Tongue (tissue), 2 donors: ENCODE results near the gene VSIG10L2. TPM values are rescaled to one million over a fixed set of nuclear protein-coding genes. Genes with fewer than 3 reads are reported as not detected.

Experiments
- DNase-seq: peaks from one replicate; pipeline ENCODE4 v3.0.0-alpha.2; 2015
- total RNA-seq: library from RNA; depleted of rRNA; stranded (reverse); fragments of >200 nt; gene quantifications from one replicate; pipeline ENCODE4 v1.2.3, GENCODE V29; 2014

Gene VSIG10L2
- total RNA-seq, 1 donor from 2014 or later: not detected

DNA sequence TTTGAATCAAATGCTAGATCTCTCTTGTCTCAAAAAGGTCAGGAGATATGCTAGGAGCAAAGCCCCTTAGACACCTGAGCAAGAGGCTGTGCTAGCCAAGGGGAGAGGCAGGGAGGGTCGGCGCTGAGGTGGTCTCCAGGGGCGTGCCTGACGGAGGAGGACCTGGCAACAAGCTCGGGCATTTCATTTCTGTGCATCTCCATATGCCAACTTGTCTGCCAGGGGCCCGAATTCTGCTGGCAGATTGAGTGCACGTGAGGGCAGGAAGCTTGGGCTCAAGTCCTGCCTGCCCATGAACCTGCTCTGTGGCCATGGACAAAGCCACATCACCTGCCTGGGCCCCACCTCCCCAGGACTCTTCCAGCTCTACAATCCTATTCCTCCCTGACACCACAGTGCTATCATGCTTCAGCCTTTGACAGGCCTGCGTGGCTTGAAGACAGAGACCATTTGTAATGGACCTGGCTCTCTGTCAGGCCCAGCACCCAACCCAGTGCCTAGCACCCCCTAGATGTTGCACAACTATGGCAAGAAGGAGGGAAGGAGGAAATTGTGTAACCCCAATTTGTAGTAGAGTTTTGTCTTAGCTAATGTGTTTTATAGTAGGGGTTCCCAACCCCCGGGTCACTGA lies 16.3 kb upstream of the VSIG10L2 start:
- DNase-seq: no peak

DNA sequence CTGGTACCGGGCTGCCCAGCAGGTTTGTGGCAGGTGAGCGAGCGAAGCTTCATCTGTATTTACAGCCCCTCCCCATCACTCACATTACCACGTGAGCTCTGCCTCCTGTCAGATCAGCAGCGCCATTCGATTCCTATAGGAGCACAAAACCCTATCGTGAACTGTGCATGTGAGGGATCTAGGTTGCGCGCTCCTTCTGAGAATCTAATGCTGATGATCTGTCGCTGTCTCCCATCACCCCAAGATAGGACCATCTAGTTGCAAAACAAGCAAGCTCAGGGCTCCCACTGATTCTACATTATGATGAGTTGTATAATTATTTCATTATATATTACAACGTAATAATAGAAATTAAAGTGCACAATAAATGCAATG lies 15.8 kb upstream of the VSIG10L2 start:
- no peak for DNase-seq

DNA sequence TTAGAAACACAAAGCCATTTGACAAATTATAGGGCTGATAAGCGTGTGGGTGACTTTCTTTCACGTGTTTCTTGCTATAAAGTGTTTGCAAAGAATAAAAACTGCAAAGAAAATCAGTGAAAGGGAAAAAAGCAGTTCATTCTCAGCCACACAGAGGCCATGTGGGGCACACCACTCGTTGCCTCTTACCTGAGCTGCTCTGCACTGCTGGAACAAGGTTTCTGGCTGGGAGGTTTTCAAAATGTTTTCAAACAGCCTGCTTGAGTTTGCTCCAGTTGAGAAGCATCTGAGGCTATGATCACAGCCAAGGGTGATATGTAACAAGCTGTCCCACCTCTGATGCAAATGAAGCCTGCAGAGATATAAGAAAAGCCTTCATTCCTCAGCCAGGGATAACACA lies 14.7 kb upstream of the VSIG10L2 start:
- no peak for DNase-seq

DNA sequence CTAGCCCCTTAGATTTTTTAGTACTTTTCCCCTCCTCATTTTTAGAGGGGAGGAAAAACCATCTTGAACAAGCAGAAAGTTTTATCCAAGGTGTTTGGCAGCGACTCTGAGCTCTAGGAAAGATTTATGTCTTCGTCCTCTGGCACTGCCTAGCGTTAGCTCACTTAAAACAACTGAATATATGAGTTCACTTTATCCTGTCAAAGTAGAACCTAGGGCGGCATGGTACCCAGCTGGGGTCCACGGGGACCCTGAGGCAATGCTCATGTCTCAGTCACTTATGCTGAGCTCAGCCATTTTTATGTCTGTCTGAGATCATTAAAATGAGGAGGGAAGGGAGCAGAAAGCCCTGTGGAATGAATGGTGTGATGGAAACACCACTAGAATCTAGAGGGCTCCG lies 14.2 kb upstream of the VSIG10L2 start:
- DNase-seq: peak; percentile 57

DNA sequence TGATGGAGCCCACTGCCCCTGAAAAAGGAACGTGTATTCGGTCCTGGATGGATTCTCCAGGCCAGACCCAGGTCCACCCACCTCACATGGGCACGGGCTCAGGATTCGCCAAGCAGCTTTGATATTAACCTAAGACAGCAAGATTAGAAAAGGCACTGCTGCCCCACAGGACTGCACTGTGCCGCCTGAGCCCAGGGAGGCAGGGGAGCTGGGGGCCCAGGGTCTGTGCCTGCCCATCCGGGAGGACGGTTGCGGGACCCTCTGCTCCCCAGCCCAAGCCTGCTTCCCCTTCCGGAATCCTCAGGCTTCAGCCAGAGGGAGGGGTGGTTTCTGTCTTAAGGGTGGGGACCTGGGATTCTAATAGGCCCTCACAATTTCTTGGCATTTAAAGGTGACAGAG lies 13.5 kb upstream of the VSIG10L2 start:
- no peak for DNase-seq

DNA sequence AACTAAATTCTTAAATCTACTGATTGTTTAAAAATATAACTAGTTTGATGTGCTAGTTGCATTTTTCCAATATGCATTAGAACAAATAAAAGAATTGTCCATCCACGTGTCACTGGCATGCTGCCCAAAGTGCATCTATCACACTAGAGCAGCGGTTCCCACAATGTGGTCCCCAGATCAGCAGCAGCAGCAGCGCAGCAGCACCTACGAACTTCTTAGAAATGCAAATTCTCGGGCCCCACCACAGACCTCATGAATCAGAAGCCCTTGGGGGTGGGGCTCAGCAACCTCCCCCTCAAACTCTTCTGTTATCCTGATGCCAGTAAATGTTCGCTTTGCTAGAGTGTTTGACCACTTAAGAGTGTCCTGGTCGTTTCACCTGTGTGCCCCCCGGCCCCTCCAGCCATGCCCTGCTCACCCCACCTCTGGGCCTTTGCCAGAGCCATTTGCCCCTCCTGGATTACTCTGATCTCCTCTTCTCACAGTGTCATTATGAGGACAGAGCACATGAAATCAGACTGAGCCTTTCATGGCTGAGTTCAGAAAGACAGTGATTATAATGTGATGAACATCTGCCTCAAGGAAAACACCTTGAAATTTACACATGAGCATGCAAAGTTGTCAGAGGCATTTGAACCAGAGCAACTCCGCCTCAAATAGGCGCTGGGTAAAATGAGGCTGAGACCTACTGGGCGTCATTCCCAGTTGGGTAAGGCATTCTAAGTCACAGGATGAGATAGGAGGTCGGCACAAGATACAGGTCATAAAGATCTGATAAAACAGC lies 12.6 kb upstream of the VSIG10L2 start:
- no peak for DNase-seq

DNA sequence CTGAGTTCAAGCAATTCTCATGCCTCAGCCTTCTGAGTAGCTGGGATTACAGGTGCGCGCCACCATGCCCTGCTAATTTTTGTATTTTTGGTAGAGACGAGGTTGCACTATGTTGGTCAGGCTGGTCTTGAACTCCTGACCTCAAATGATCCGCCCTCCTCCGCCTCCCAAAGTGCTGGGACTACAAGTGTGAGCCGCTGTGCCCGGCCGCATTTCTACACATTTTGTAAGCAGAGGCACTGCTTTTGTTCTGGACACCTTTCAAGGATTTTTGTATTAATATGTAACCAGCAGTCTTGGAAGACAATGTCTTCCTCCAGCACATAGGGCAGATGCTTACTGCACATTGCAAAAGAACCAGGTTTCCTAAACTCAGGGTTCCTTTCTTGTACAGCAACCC lies 11.4 kb upstream of the VSIG10L2 start:
- DNase-seq: no peak

DNA sequence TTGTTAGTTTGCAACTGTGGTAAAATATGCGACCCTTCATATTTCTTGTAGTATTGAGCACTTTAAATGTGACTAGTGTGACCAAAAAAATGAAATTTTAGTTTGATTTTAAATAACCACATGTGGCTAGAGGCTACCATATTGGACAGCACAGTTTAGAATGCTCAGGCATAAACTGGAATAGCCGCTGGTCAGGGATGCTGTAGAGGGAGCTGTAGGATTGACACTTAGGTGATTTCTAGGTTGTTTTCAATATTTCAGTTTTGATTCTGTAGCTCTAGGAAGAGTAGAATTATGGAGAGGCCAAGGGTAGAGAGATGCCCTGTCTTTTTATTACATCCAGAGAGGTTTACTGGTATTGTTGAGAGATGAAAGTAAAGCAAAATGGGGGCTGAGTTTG lies 10.8 kb upstream of the VSIG10L2 start:
- no peak for DNase-seq

DNA sequence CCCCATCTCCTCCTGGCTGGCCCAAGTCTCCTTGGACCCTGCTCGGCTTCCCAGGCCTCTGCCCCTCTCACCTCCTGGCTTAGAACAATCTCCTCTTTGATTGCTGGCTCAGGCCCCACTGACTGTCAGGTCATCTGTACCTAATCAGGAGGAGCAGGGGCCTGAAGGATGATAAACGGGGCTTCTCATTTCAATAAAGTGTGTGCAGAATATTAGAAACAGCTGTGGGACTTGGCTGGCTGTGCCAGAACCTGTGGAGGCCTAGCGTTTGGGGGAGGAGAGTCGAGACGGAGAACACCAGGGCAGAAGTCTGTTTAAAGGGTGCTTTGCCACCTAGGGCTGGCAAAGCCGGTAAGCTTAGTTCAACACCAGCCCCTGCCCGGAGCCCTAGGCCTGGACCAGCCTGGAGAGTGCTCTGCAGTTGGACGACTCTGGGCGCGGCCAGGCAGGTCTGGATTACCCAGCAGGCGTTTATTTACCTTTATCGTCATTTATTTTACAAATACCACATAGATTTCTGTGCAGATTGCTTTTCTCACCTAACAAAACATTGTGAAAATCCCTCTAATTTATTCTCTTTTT lies 10.1 kb upstream of the VSIG10L2 start:
- DNase-seq: peak; percentile 81

DNA sequence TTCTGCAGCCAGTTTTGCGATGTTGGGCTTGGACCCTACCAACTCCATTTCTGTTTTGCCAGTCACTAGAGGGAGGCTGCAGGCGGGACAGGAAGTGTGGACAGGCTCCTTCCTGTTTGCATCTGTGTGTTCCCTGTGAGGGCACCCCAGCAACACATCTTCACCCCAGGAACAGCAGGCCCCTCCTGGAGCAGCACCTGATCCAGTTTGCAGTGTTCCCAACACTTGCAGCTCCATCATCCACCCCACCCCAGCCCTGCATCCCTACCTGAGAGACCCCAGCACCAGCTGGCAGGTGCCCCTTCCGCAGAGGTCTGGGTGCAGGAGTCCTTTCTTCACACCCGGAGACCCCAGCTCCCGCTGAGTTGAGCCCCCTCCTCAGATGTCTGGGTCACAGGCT lies 7.4 kb upstream of the VSIG10L2 start:
- no peak for DNase-seq

DNA sequence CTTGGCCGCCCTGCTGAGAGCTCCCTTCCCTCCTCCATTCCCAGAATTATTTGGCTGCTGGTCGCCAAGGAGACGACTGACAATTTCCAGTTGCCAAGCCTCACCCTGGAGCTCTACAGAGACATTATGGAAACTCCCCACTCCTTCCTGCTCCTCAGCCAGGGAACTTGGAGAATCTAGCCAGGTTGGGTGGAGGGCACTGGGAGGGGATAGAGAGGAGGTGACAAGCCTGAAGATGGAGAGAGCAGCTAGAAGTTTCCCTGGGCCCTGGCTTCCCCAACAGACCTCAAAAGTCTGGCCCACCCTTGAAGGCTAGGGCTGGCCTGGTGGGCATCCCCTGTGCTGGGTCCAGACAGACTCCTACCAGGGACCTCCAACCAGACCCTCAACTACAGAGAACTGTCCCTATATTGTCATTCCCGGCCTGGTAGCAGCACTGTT lies 6.7 kb upstream of the VSIG10L2 start:
- peak; percentile 62 for DNase-seq

DNA sequence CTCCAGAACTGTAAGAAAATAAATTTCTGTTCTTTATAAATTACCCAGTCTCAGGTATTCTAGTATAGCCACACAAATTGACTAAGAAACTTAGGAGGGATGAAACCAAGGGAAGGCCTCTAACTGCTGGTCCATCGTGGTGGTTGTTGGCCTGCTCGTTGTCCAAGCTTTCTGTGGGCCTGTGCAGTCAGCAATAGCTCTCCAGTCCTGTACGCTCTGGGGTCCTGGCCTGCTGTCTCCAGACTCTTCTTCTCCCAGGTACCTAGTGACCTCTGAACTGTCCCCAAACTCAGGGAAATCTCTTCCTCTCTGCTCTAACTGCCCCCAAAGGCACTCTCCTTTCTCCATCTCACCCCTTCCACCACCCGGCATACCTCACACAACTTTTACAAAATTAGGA lies 5.7 kb upstream of the VSIG10L2 start:
- DNase-seq: no peak

DNA sequence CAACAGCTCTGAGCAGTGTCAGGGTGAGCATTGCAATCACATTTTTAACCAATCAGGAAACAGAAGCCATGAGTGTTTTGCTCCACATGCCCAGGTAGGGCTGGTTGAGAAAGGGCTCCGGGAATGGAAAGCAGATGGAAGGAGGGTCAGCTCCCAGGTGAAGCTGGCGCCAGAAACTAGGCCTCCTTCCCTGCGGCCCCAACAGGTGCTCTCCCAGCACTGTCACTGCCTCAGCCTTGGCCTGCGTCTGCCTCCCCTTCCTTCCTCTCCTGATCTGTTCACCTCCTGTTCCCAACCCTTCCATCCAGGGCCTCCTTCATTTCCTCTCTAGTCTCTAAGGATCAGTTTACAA lies 4.6 kb upstream of the VSIG10L2 start:
- DNase-seq: no peak

DNA sequence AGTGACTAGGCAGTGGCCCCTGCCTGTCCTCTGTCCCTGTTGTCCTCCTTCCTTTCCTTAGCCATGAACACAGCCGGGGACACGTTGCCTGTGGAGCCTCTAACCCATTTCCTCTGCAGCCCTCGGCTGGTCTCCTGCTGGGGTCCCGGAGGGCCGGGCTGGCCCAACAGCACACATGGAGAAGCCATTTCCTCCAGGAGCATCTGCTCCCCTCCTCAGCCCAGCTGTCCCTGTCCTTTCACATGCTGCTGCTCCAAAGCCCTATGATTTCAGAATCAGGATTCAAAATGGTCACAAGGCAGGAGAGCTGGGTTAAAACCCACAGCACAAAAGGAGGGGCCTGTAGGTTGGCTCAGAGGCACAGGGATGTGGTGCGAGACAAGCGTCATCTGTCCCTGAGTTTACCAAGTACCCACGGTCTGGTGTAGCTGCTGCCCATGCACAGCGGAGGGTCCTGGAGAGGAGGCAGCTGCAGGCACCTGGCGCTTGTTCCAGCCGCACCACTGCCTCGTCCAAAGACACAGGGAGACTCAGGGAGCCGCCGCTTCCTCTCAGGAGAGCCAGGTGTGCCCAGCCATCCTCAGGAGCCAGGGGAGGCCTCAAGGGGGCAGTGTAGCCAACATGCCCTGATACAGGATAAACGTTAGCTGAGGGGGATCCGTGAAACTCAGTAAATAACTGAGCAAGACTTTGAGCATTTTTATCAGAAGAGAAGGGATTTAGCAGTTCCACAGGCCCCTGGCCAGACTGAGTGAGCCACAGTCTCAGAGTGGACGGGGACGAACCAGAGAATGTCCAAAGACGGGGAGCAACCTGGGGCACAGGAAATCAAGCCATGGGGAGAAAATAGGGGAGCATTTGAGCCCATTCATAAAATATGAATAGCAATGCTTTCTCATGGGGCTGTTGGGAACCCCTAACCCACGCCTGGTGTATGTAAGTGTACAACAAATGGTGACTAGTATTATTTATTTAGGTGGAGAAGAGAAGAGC lies 3.9 kb upstream of the VSIG10L2 start:
- peak; percentile 91 for DNase-seq

DNA sequence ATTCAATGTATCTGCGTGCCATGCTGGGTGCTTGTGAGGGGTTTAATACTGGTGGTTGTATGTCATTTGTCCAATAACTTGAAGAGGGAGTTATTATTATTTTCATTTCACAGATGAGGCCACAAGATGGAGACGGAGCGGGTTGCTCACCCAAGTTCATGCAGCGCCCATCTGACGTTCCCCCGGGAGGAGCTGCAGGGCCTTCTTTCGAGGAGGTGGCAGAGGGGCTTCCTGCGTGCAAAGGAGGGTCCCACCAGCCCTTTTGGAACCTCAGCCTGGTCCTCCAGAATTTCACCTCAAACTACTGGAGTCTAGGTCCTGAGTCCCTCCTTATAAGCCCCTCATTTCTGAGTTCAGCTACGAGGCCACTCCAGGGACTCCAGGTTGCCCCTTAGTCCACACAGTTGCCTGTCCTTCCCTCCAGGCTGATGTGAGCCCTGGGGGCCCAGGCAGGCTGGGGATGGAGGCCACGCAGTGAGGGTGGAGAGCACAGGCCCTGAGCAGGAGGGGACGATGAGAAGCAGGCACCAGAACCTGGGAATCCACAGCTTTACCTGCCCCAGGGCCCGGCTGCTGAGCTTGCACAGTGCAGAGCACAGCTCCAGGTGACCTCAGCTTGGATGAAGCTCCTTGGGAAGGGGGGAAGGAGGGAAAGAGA lies 2.9 kb upstream of the VSIG10L2 start:
- no peak for DNase-seq

DNA sequence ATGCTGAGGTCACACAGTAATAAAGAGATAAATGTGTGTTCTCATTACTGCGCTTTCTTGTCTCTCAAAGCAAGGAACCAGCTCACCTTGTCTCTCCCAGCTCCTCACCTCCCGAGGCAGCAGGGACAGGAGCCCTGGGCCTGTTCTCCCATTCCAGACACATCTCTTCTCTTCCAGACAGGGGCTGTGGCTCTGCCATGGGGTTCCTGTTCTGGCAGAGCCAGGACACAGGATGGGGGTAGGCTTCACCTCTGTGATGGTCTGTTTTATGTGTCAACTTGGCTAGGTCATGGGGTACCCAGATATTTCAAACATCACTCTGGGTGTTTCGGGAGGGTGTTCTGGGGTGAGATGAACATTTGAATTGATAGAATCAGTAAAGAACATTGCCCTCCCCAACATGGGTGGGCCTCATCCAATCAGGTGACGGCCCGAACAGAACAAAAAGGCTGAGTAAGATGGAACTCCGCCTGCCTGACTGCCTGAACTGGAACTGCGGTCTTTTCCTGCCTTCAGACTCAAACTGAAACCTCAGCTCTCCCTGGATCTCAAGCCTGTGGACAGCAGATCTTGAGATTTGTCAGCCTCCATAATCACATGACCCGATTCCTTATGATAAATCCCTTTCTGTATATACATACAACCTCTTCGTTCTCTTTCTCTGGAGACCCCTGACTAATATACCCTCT lies 2.0 kb upstream of the VSIG10L2 start:
- DNase-seq: no peak

DNA sequence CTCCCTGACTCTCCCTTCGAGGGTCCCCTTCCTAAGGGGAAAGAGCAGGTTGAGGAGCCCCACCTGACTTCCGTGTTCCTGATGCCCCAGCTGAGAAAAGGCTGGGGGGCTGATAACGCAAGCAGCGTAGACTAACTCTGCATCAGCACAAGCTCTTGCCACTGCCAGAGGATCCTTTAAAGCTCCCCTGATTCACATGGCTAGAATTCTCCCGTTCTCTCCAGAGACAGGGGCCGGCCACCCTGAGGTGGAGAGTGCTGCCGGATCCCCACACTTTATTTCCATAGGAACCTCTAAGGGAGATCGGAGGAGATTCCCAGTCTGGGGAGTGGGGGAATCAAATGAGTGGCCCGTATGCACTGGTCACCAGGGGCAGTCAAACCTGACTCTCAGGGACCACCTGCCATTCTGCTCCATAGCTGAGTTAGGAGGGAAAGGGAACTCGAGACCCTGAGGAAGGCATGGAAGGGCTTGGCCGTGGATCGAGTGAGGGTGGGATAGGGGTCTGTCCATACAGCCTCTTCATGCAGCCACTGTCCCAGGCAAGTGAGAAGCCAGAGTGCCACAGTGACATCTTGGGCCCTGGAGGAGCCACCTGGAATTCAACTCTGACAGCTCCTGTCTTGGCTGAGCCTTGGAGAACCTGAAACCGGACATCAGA lies 1.4 kb upstream of the VSIG10L2 start:
- DNase-seq: no peak

DNA sequence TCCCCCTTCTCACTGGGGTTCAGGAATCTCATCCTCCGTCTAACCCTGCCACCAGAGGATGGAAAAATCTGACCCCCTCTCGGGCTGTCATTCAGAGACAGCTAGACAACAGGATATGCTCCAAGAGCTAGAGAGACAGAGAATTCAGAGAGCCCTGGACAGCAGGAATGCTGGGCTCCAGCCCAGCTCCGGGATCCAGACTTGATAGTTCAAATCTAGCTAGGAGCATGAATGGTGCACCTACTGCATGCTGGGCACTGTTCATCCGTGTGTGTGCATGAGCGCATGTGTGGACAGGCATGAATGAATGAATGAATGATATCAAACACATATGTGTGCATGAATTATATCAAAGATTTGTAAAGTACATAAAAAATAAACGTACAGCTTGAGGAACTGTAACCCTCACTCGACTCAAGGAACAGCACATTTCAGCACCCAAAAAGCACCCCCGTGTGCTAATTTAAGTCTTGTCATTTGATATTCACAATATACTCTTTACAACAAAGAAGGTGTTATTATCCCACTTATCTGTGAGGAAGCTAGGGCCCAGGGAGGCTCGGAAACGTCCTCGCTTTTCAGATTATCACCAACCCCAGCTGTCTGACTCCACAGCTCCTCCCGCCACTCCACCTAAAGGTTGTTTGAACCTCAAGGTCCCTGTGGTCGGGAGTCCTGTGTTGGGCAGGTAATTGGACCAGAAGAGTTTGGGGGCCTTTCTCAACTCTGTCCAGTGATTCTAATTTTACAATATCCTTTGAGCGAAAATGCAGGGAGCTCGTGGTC lies 640 bp upstream of the VSIG10L2 start:
- no peak for DNase-seq

DNA sequence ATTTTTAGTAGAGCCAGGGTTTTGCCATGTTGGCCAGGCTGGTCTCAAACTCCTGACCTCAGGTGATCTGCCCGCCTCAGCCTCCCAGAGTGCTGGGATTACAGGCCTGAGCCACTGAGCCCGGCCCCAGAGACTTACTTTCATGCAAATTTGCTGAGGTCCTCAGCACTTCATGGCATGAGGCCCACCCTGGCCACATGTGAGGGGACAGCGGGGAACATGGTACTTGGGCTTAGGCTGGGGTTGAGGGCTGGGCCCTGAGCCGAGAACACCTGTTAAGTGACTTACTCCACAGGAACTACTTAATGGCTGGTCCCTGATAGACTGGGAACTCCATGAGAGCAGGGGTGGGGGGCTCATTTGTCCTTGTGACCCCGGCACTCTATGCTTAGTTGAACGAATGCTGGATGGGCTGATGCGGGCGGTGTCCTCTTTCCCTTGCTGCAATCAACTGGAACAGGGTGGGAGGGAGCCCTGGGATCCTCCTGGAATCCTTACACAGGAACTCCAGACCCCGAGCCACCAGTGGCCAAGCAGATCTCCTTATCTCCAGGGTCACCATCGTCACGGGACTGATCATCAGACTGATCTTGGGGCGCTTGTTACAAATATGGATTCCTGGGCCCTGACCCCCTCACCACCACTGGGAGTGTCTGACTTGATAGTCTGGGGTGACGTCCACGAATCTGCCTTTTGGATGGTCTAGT lies 1.0 kb downstream of the VSIG10L2 start:
- DNase-seq: no peak
